Tibial artery (tissue), 4 donors: ENCODE measurements around the gene INPP5F.

Experiments
- DNase-seq, 2 donors: peaks; one replicate each; pipeline ENCODE4 v3.0.0-alpha.2; 2019
- H3K27ac ChIP-seq, 2 donors: fragments of 200-600 bp; sonication (generic) in 1 of 2; 1 replicate in 1 of 2; 2 replicates in 1 of 2; pipeline ENCODE4 v1.5.1; 2018 to 2019; ENCODE audit warnings: mild to moderate bottlenecking in 1 of 2
- H3K27me3 ChIP-seq, 2 donors: fragments of 200-600 bp; sonication (generic) in 1 of 2; one replicate each; pipeline versions ENCODE4 v1.5.1 to v1.6.0; 2016 to 2019
- H3K36me3 ChIP-seq, 3 donors: fragments of 200-600 bp; sonication (generic) in 2 of 3; one replicate each; pipeline ENCODE4 v1.5.1; 2016 to 2019; ENCODE audit warnings: mild to moderate bottlenecking in 2 of 3
- H3K4me1 ChIP-seq, 4 donors: fragments of 200-600 bp; sonication (generic) in 2 of 4; 1 replicate in 3 of 4; 2 replicates in 1 of 4; pipeline ENCODE4 v1.5.1; 2016 to 2019
- H3K4me3 ChIP-seq, 2 donors: fragments of 200-600 bp; sonication (generic) in 1 of 2; 1 replicate in 1 of 2; 2 replicates in 1 of 2; pipeline ENCODE4 v1.5.1; 2018 to 2019; ENCODE audit warnings: mild to moderate bottlenecking in 2 of 2
- H3K9me3 ChIP-seq, 3 donors: fragments of 200-600 bp; sonication (generic) in 1 of 3; one replicate each; pipeline ENCODE4 v1.5.1; 2016 to 2019
- intact Hi-C: fragments of 100-400 bp; cut with DNase I; formaldehyde crosslinking; loops from one replicate; pipeline ENCODE4 v1.15.0; 2023; ENCODE audit warnings: low total_unique reads
- TF ChIP-seq, protein P1 (sequence below), 2 experiments: fragments of 200-600 bp in 1 of 2; fragments of 450-650 bp in 1 of 2; IDR thresholded peaks; one replicate each; pipeline ENCODE4 v1.5.1; 2017 to 2019; ENCODE audit warnings: antibody characterized with exemption in 2 of 2, mild to moderate bottlenecking in 1 of 2, moderate library complexity in 1 of 2

The INPP5F gene

DNA sequence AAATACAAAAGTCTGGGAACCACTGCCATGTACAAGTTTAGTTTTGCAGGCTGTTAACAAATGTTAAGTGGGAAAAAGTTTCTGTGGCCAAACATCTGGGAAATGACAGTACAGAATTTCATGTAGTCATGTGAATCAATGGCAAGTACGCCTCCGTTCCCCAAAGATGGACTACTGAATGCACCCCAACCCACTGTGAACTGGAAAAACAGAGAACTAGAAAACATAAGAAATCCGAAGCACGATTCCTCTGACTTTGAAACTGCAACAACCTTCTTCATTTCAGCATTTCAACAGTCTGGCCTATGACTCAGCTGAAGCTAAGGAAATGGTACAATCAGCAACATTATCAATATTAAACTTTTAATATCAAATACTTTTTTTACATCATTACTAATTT lies 105.0 kb downstream of the INPP5F start:
- TF ChIP-seq, protein P1, sequence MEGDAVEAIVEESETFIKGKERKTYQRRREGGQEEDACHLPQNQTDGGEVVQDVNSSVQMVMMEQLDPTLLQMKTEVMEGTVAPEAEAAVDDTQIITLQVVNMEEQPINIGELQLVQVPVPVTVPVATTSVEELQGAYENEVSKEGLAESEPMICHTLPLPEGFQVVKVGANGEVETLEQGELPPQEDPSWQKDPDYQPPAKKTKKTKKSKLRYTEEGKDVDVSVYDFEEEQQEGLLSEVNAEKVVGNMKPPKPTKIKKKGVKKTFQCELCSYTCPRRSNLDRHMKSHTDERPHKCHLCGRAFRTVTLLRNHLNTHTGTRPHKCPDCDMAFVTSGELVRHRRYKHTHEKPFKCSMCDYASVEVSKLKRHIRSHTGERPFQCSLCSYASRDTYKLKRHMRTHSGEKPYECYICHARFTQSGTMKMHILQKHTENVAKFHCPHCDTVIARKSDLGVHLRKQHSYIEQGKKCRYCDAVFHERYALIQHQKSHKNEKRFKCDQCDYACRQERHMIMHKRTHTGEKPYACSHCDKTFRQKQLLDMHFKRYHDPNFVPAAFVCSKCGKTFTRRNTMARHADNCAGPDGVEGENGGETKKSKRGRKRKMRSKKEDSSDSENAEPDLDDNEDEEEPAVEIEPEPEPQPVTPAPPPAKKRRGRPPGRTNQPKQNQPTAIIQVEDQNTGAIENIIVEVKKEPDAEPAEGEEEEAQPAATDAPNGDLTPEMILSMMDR (IDR thresholded peaks at IDR 0.05) = no peak
- H3K4me3 ChIP-seq = no peak overlapping the region
- H3K9me3 ChIP-seq = no peaks in the 10 kb centered on the region
- no peak overlapping the region for H3K27ac ChIP-seq
- no peaks in the 10 kb centered on the region for H3K4me1 ChIP-seq
- intact Hi-C loops = no loop called here
- H3K27me3 ChIP-seq = no peaks in the 10 kb centered on the region
- DNase-seq = no peak
- H3K36me3 ChIP-seq = peaks cover 67 to 93% (median 80%) of the 10 kb centered on the region in 3 donors

DNA sequence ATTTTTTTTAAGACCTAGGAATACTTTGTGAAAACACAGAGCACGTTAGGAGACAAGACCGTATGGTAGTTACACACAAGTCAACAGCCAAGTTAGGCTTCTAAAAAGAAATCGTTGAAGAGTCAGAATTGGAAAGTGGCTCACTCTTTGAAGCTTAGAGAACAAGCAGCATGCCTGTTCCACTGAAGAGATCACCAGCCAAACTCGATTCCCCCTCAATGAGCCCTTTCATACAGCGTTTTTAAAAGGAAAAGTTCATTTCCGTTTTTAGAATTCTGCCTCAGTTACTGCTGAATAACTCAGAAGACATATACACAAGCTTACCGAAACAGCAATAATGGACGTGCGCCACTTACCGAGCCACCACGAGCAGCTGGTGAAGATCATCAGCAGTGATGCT lies 105.8 kb downstream of the INPP5F start:
- TF ChIP-seq, protein P1 (IDR thresholded peaks at IDR 0.05) = no peak
- DNase-seq = no peak
- intact Hi-C loops = no loop called here
- Histone ChIP-seq H3K9me3 (no peaks in the 10 kb centered on the region), H3K36me3 (peaks cover 66 to 95% (median 88%) of the 10 kb centered on the region in 3 donors), H3K27ac (no peak overlapping the region), H3K4me1 (no peaks in the 10 kb centered on the region), H3K4me3 (no peak overlapping the region), H3K27me3 (no peaks in the 10 kb centered on the region)

DNA sequence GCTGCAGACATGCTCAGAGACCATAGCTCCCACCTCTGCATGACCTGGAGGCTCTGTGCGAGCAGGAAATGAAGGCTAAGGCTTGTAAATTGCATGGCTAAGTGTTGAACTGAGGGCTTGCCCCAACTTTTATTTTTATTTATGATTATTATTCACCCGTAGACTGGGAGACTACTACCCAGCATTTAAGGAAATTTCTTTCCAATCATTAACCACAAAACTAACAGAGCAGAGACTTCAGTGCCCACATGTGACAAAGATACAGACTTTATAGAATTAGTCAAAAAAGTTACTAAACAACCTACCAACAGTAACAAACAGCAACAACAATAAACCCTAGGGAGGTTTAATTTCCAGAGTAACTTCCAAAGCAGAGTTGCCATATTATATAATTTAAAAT lies 107.1 kb downstream of the INPP5F start:
- peaks cover 71 to 95% (median 88%) of the 10 kb centered on the region in 3 donors for H3K36me3 ChIP-seq
- no peaks in the 10 kb centered on the region for H3K4me1 ChIP-seq
- no peaks in the 10 kb centered on the region for H3K9me3 ChIP-seq
- no peak overlapping the region for H3K27ac ChIP-seq
- no peak for DNase-seq
- TF ChIP-seq, protein P1 (IDR thresholded peaks at IDR 0.05) = no peak
- intact Hi-C loops = no loop called here
- no peaks in the 10 kb centered on the region for H3K27me3 ChIP-seq
- no peak overlapping the region for H3K4me3 ChIP-seq

DNA sequence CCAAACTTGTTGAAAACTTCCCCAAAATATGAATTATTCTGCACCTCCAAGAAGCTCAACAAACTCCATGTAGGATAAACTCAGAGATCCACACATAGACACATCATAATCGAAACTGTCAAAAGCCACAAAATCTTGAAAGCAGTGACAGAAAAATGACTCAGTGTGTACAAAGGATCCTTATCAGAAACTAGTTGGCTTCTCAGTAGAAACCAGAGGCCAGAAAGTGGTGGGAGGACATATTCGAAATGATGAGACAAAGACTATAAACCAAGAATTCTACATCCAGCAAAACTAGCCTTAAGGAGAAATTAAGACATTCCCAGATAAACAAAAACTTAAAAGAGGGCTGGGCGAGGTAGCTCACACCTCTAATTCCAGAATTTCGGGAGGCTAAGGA lies 108.3 kb downstream of the INPP5F start:
- Histone ChIP-seq H3K36me3 (peaks cover 75 to 94% (median 88%) of the 10 kb centered on the region in 3 donors), H3K27ac (no peak overlapping the region), H3K4me3 (no peak overlapping the region), H3K9me3 (no peaks in the 10 kb centered on the region), H3K4me1 (no peaks in the 10 kb centered on the region), H3K27me3 (no peaks in the 10 kb centered on the region)
- DNase-seq = no peak
- TF ChIP-seq, protein P1 (IDR thresholded peaks at IDR 0.05) = no peak
- intact Hi-C loops = no loop called here

DNA sequence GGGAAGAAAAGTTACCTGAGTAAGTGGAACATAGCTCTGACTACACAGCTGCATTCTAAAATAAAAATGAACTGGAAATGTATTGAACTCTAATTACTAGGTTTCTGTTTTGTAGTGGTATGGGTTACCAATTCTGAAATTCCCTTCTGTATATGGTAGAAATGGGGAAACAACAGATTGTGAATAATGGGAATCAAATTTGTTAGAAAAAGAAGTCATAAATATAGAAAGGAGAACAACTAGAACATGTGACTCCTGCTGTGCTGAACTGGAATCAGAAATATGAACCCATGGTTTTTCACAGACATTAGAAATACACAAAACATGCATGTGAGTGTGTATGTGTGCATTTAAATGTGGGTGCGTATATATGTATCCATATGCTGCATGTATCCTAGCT lies 119.8 kb downstream of the INPP5F start:
- Histone ChIP-seq H3K27me3 (no peaks in the 10 kb centered on the region), H3K9me3 (no peaks in the 10 kb centered on the region), H3K4me1 (no peaks in the 10 kb centered on the region), H3K4me3 (no peak overlapping the region), H3K27ac (no peak overlapping the region), H3K36me3 (peaks cover 76 to 87% (median 78%) of the 10 kb centered on the region in 3 donors)
- intact Hi-C loops = no loop called here
- TF ChIP-seq, protein P1 (IDR thresholded peaks at IDR 0.05) = no peak
- no peak for DNase-seq
